Measurements from ENCODE around the gene DALRD3.
"Not testable (repeated sequence)": the region's sequence is repeated elsewhere in the genome, so short reads cannot be mapped to it uniquely, and the experiment has no call there.

The DALRD3 gene

DNA sequence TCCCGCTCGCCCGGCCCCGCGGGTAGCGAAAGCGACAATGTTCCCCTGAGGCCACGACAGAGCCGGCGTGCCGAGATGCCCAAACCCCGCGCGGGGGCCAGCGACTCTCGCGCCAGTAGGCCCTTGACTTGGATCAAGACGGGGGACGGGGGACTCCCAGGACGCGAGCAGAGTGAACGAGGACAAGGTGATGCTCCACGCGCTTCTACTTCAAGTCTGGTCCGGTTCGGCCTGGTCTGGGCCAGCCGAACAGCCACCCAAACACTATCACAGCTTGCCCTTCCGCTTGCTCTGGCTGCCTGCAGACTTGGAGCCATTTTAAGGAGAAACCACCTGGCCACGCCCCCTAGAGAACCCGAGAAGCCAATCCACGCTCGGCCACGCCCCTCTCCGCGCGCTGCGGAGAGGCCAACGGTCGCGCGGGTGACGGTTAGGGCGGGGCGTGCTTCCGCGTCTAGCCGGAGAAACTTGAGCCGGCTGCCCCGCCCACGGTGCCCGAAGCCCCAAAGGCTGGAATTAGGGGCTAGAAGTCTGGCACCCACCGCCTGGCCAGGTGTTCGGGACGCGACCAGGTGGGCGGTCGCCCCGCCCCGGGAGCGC is 2.9 kb upstream of the DALRD3 start:
- peak; percentile 94 to 95 for DNase-seq

DNA sequence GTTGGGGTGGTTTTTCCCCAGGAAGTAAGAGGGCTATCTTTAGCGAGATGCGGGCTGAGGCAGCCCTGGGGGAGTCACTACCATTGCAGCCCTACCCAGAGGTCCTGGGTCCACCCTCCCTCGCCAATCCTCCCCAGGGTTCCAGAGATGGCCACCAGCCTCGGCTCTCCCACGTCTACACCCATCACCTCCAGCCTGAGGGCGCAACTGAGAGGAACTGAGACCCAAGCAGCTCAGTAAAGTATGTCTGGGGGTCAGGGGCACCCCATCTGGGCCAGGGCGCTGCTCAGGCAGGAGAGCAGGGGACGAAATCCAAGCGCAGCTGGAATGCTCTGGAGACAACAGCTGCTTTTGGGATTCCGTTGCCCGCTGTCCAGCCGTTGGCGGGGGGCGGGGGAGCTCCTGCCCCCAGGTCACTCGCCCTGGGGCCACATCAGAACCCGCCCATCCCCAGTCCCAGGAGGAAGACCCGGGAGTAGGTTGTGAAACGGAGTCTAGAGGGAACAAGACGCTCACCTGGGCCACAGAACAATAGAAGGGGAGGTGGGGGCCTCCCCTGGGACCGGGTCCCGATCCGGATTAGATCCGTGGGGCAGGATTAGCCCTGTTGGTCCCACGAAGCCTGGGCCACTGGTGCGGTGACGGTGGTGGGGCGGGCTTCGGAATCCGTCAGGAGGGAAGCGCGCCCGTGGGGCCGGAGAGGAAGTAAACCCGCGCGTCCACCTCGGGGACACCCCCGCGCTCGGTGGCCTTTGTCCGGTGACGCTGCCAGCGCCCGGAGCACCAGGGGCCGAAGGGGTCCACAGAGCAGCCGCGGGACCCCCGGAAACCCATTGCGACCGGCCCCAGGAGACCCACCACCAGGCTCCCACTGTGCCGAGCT is 2.2 kb upstream of the DALRD3 start:
- peak in 1 of 2 donors; percentile 91 for DNase-seq

DNA sequence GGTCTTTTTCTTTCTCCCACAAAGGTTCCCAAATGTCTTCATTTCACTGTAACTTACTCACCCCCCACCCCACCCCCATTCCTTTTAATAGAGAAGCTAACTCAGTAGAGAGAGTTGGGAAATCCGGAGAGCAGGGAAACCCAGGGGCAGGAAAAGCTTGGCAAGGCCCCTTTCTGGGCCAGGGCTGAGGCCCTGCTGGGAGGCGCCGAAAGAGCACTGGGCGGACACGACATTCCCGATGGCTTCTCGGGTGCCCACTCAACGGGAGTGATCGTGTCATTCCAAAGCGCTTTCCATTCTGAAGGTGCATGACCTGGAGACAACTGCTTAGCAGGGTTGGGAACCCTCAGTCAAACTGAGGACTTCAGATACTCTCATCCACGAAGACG is 1.6 kb upstream of the DALRD3 start:
- no peak for DNase-seq

DNA sequence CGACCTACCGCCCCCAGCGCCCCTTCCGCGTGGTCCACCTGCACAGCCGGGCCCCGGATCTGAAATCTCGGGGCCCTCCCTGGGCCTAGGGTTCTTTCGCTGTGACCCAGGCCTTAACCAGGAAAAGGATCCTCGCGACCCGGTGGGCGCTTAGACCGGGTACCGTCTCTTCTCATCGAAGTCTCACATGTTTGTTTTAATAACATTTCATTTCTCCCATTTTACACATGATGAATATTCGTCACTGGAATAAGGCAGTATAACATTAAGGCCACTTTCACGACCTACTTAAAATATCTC is 277 bp upstream of the DALRD3 start:
- DNase-seq: no peak

DNA sequence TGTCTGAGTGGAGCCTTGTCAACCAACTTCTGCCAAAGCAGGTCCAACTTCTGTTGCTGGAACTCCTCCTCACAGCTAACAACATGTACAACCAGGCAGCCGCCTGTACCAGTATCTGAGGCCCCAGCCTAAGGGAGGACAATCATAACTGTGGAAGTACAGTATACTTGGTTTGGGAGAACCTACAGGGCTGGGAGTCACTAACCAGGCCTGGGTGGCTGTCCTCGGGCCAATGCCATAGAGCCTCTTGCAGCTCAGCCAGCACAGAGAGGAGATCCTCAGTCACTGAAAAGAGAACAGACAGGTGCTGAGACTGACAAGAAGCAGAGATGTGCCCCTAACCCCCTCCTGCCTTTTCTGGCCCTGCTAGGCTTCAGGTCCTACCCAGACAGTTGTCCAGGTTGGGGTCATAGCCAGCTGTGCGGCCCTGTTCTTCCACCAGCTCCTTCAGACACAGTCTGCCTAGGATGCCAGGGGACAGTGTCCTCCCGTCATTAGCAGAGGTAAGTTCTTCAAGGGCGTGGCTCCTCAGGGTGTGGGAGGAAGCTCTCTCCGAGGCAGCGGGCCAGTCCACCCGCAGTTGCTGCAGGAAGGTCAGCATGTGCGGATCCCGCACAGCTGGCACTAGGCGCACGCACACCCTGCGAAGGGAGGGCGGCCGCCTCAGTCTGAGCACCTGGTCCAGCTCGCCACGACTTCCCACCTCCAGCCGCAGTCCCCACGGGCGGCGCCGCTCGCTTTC is 980 bp downstream of the DALRD3 start:
- no peak for DNase-seq

DNA sequence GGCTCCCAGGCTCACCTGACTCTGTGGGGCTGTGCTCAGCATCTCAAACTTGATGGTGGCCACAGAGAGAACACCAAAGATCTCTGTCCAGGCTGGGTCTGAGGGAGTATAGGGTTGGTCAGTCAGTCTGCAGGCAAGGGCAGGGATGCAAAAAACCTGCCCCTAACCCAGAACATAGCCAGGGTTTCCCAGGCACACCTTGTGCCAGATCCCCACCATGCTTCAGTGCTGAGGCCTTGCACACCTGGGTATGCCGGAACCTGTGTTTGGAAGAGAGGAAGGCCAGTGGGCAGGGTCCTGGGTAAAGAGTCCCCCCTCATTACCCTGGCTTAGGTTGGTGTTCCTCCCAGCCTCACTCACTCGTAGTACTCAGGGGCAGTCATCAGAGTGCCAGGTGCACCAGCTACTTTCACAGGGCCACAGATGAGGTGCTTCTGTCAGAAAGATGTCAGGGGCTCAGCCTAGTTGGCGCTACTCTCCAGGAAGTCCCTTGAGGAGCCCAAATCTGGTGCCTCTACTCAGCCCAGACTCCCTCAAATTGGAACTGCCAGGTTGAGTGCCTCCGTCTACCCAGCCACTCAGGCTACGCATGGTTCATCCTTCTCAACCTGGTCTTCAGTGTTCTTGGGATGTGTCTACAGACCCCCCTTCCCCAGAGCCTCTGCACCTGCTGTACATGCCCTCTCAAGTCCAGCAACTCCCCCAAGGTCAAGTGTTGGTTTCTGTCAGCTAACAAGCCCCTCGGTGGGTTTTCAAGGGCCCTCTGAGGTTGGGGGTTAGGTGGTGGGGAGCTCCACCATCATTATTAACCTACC is 1.8 kb downstream of the DALRD3 start:
- DNase-seq: no peak

DNA sequence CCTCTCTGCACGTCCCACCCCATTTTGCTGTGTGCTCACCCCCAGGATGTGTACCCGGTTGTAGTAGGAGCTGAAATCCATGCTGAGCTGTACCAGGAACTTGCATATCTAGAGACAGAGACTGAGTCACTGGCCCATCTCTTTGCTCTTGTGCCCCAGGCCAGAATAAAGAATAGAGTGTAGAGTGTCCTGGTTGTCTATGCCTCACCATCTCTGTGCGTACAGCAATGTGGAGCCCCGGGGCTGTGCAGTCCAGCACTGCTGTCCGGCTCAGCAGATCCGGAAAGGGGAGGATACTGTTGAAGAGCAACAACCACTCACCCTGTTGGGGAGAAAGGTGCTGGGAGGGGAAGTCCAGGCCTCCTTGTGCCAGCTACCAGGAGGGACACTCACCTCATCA is 2.6 kb downstream of the DALRD3 start:
- DNase-seq: no peak

DNA sequence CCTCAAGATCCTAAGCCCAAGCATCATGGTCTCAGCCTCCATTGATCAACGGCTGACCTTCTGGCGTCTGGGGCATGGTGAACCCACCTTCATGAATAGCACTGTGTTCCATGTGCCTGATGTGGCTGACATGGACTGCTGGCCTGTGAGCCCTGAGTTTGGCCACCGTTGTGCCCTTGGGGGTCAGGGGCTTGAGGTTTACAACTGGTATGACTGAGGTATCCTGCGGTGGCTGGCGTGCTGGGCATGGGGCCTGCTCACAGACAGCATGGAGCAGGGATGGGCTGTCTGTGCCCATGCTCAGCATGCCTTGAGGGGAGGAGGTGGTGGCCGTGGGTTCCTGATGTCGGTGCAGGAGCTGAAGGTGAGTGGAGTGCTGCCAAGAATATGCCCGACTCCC is 3.3 kb downstream of the DALRD3 start:
- no peak for DNase-seq

DNA sequence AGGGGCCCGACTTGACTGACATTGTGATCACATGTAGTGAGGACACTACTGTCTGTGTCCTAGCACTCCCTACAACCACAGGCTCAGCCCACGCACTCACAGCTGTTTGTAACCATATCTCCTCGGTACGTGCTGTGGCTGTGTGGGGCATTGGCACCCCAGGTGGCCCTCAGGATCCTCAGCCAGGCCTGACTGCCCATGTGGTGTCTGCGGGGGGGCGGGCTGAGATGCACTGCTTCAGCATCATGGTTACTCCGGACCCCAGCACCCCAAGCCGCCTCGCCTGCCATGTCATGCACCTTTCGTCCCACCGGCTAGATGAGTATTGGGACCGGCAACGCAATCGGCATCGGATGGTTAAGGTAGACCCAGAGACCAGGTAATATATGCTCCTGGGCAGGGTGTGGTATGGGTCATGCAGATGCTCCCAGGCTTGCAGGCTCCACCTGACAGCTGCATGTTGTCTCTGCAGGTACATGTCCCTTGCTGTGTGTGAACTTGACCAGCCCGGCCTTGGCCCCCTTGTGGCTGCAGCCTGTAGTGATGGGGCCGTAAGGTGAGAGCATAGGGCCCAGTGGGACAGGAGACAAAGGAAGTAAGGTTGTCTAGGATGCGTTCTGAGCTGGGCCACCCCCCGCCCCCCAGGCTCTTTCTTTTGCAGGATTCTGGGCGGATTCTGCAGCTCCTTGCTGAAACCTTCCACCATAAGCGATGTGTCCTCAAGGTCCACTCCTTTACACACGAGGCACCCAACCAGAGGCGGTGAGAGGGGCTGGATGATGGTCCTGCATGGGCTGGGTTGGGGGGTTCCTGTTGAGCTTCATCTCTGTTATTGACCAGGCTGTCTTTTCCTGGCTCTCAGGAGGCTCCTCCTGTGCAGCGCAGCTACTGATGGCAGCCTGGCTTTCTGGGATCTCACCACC is 4.4 kb downstream of the DALRD3 start:
- peak in 1 of 2 donors; percentile 19 for DNase-seq

DNA sequence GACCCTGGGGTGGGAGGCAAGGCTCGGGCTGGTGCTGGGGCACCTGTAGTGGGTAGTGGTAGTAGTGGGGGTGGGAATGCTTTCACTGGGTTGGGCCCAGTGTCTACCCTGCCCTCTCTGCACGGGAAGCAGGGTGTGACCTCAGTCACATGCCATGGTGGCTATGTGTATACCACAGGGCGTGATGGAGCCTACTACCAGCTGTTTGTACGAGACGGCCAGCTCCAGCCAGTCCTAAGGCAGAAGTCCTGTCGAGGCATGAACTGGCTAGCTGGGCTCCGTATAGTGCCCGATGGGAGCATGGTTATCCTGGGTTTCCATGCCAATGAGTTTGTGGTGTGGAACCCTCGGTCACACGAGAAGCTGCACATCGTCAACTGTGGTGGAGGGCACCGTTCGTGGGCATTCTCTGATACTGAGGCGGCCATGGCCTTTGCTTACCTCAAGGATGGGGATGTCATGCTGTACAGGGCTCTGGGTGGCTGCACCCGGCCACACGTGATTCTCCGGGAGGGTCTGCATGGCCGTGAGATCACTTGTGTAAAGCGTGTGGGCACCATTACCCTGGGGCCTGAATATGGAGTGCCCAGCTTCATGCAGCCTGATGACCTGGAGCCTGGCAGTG is 5.2 kb downstream of the DALRD3 start:
- DNase-seq: no peak

DNA sequence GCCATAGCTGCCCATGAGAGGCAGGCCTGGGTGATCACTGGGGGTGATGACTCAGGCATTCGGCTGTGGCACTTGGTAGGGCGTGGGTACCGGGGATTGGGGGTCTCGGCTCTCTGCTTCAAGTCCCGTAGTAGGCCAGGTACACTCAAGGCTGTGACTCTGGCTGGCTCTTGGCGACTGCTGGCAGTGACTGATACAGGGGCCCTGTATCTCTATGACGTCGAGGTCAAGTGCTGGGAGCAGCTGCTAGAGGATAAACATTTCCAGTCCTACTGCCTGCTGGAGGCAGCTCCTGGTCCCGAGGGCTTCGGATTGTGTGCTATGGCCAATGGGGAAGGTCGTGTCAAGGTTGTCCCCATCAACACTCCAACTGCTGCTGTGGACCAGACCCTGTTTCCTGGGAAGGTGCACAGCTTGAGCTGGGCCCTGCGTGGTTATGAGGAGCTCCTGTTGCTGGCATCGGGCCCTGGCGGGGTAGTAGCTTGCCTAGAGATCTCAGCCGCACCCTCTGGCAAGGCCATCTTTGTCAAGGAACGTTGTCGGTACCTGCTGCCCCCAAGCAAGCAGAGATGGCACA is 5.9 kb downstream of the DALRD3 start:
- DNase-seq: no peak

DNA sequence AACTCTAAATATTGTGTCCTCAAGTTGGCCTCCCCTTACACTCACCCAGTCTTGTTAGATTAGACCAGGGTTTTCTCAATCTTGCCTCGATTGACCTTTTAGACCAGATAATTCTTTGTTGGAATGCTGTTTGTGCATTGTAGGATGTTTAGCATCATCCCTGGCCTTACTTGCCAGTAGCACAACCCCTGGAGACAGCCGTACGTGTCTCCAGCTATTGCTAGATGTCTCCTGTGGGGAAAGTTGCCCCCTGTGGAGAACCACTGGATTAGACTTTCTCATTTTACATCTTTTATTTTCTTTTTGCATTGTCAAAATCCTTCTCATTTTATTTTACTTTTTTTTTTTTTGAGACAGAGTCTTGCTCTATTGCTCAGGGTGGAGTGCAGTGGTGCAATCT is 9.0 kb downstream of the DALRD3 start:
- no peak for DNase-seq

DNA sequence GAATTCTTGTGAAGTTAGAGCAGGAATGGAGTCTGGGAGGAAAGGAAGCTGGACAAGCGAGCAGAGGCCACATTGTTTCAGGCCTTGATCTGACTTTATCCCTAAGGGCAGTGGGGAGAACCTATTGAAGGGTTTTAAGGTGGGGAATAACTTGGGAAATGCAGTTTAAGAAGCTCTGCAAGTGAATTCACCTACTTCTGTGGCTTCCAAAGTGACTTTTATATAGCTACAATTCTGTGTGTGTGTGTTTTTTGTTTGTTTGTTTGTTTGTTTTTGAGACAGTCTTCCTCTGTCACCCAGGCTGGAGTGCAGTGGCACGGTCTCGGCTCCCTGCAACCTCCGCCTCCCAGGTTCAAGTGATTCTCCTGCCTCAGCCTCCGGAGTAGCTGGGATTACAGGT is 9.8 kb downstream of the DALRD3 start:
- DNase-seq: not testable (repeated sequence)

DNA sequence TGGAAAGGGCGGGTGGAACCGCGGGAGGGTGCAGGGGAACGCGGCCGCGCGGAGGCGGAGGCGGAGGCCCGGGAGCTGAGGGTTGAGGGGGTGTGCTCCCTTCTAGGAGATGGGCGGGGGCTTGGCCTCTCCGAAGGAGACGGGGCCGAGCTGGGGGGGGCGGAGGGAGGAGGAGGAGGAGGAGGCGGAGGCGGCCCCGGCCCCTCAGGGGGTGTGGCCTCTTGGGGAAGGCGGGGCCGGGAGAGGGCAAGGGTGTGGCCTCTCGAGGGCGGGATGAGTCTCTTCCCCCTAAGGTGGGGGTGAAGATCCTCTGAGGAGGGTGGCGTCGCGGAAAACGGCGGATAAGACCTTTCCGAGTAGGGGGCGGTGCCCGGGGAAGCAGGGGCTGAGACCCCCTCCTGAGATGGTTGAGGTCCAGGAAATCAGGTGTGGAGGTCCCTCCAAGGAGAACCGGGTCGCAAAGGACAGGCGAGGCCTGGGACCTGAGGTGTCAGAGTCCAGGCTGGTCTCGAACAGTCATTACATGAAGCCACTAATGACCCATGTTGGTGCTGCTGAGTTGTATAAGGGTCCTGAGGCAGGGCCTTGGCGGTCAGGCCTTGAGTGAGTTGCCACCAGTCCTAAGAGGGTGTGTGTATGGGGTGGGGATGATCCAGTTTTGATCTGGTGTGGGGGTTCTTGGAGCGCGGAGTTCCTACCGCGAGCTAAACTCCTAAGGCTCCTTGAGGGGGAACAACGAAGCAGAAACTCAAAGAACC is 10.4 kb downstream of the DALRD3 start:
- peak; percentile 35 to 92 for DNase-seq

DNA sequence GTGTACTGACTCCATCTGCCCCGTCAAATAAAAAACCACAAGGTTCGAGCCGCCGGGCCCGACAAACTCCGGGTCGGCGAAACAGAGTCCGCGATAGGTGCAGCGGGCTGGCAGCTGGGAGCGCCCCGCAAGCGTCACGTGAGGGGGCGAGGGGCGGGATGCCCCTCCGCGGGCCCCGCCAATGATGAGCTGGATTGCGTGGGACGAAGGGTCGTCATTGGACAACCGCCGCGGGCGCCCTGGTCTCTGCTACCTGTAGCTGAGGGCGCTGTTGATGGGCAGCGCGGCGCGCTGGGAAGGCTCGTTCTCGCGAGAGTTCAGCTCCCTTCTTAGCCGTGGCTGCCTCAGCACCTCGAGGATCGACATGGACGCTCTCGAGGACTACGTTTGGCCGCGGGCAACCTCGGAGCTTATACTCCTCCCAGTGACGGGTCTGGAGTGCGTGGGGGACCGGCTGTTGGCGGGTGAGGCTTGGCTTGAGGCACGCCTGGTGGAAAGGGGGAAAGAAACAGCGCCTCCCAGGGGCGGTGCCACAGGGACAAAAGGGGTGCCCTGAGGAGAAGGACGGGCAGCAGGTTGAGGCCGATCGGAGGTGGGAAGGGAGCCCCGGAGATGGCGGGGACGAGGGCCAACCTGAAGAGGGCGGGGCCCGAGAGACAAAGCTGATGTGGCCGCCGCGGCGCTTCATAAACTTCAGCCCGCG is 11.2 kb downstream of the DALRD3 start, which contains the start of gene WDR6:
Gene WDR6, plus strand, starts transcription at position 324 of the 703 bp plus-strand sequence. Its CDS starts 41 bp downstream, at position 365.
- DNase-seq: peak; percentile 92 to 96

DNA sequence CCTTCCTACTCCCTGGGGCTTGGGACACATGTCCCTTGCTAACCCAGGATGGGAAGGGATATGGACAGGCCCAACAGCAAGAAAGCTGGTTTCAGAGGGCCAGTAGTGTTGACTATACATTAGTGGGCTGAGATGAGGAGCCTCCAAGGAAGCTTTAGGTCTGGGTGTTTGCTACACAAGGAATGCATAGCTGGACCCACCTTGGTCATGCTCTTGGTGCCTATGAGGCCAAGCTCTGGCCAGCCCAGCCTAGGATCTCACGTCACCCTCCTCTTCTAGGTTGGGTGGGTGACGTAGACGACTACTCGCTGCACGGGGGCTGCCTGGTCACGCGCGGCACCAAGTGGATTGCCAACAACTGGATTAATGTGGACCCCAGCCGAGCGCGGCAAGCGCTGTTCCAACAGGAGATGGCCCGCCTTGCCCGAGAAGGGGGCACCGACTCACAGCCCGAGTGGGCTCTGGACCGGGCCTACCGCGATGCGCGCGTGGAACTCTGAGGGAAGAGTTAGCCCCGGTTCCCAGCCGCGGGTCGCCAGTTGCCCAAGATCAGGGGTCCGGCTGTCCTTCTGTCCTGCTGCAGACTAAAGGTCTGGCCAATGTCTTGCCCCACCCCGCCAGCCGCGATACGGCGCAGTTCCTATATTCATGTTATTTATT is 11.8 kb downstream of the DALRD3 start:
- no peak for DNase-seq

DNA sequence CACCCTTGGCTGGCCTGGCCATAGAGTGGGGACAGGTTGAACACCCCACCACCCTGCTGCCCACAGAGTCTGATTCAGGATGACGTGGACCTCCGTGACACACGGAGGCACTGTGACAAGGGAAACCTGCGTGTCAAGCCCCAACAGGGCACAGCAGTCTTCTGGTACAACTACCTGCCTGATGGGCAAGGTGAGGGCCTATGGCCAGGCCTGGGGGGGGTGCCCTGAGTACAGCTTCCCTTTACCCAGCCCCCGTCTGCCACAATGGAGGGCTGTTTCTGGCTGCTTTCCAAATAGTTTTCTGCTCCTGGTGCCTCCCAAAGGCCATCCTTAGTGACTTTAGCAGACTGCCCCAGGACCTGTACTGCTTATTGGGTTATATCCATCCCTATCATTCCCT is 12.4 kb downstream of the DALRD3 start:
- no peak for DNase-seq

DNA sequence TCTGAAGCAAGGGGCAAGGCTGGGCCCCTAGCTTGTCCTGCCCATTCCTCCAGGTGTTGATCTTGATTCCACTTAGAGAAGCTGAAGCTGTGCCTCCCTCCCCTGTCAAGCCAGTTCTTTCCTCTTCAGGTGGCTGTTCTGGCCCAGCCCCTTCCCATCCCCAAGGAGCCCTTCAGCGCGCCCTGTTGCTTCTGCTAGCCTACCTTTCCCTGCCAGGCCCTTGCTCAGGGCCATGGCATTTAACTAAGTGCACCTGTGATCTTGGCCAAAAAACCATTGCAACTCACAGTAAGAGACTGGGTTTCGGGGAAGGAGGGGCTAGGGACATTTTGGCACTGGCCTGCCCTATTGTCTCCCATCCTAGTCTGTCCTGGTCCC is 13.1 kb downstream of the DALRD3 start:
- DNase-seq: no peak
